GM10248 (cell line): ENCODE measurements around the gene SIN3B.

Experiments used
- CTCF ChIA-PET: fragments of 300-600 bp; sonication (Branson Sonifier 250); formaldehyde crosslinking; extraction: SDS; loops from one replicate; lab custom pipeline; 2021; ENCODE audit warnings: antibody characterized with exemption; lab: Yijun Ruan, JAX
- POLR2A ChIA-PET: fragments of 350-650 bp; sonication (Branson Sonifier 250); formaldehyde crosslinking; extraction: SDS; loops from one replicate; lab custom pipeline; 2020; ENCODE audit warnings: antibody characterized with exemption; lab: Yijun Ruan, JAX
- DNase-seq: peaks from one replicate; pipeline ENCODE4 v3.0.0; 2012; ENCODE audit errors: extremely low spot score
- CTCF ChIP-seq: IDR thresholded peaks from 2 replicates; pipeline ENCODE4 v1.5.1; 2012; ENCODE audit warnings: mild to moderate bottlenecking, low read depth; ENCODE audit errors: extremely low read depth, missing control alignments, control extremely low read depth

SIN3B gene

DNA sequence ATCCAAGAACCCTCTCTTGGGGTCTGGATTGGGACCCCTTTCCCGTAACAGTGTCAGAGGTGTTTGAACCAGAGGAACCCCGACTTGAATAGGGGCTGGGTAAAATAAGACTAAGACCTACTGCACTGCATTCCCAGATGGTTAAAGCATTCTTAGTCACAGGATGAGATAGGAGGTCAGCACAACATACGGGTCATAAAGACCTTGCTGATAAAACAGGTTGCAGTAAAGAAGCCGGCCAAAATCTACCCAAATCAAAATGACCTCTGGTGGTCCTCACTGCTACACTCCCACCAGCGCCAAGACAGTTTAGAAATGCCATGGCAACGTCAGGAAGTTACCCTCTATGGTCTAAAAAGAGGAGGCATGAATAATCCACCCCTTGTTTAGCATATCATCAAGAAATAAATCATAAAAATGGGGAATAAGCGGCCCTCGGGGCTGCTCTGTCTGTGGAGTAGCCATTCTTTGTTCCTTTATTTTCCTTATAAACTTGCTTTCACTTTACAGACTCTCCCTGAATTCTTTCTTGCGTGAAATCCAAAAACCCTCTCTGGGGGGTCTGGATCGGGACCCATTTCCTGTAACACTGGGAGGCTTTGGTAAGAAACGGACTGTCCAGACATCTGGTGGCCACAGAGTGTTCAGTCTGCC, 4.4 kb upstream of the SIN3B start:
- CTCF ChIA-PET, result no interaction called here
- DNase-seq, result no peak

GRCh38 chr19:16825312-16826052, 3.7 kb upstream of the SIN3B start:
- ChIA-PET POLR2A (no interaction called here), CTCF (interaction anchor here (0.9 to 1.4 kb wide), 2 partner anchors 10 to 11 kb away, joined by 3 to 4 read pairs; no protein-coding TSS in a partner anchor)
- DNase-seq, result no peak
- TF ChIP-seq CTCF, result no peak

More for the DNA sequence above, 4.4 kb upstream of the SIN3B start:
- POLR2A ChIA-PET, result no interaction called here
- TF ChIP-seq CTCF, result no peak

DNA sequence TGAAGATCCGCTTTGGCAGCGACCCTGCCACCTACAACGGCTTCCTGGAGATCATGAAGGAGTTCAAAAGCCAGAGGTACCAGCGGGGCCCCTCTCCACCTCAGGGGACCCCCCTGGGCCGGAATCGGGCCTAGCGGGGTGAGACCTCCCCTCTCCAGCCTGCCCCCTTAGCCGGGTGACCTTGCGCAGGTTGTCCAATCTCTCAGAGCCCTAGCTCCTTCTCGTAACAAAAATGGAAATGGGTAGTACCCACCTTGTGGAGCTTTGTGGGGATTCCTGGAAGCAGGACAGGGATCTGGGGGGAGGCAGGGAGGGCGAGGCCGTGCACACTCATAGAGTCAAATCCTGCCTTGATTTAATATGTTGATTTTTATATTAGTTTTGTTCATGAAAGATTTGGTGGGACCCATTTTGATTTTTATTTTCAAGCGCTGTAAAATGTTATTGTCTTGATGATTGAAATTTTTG, 658 bp downstream of the SIN3B start:
- ChIA-PET CTCF (no interaction called here), POLR2A (no interaction called here)
- no peak for TF ChIP-seq CTCF
- peak; percentile 17 for DNase-seq

- ChIA-PET CTCF (no interaction called here), POLR2A (no interaction called here)
- TF ChIP-seq CTCF, result no peak
- DNase-seq, result no peak
These were observed 1.5 kb downstream of the SIN3B start for GRCh38 chr19:16830679-16831078.

DNA sequence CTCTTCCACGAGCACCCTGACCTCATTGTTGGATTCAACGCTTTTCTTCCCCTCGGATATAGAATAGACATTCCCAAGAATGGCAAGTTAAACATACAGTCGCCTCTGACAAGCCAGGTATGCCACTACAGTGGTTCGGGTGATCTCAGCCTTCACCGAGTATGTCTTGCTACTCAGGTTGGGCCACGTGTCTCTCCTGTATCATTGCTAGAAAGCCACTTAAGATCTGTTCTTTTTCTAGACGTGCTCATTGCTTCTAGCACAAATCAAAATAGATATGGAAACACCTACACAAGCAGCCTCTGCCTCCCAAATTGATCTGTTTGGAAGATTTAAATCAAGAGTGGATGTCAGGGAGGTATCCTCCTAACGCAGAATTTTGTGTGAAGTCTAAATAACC, 2.3 kb downstream of the SIN3B start:
- ChIA-PET CTCF (no interaction called here), POLR2A (no interaction called here)

More for the DNA sequence above, 2.3 kb downstream of the SIN3B start:
- TF ChIP-seq CTCF, result no peak
- no peak for DNase-seq
